Stimulated activated CD4-positive, alpha-beta T cell treated with anti-CD3 and anti-CD28 coated beads, Interleukin-4, amount 100 ng/mL, for 24 hours (primary cell): ENCODE measurements around the gene PPFIBP1.
"Not testable (repeated sequence)": the region's sequence is repeated elsewhere in the genome, so short reads cannot be mapped to it uniquely, and the experiment has no call there.

Experiments used
- DNase-seq: peaks from one replicate; pipeline ENCODE4 v3.0.0-alpha.2; 2020

PPFIBP1 gene

GRCh38 chr12:27571463-27571862 lies 47.5 kb downstream of the PPFIBP1 start:
- DNase-seq = no peak

GRCh38 chr12:27572486-27573255 lies 48.7 kb downstream of the PPFIBP1 start:
- DNase-seq = no peak

- no peak for DNase-seq
These were observed 50.0 kb downstream of the PPFIBP1 start for GRCh38 chr12:27573972-27574371.

DNA sequence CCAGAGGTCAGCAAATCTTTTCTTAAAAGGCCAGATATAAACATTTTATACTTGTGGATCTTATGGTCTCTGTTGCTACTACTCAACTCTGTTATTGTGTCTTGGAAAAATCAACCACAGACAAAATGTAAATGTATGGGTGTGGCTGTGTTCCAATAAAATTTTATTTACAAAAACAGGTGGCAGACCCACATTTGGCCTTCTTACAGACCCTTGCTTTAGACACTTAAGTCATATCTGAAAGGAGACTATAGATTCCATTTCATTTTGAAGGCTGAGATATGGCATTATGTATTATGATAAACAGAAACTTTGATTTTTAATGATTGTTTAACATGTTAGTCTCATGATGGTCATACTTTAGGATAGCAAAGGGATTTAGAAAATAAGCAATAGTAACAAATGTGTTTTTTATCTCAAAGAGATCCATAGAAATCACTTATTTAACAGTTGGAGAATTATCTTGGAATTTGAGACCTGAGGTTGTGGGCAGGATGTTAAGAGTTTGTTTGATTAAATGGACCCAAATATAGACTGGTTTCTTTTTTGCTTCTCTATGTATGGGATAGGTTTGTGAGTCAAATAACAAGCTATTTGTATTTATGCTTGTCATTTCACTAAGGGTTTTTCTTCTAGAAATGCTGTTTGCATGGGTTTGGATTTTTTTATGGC lies 51.2 kb downstream of the PPFIBP1 start:
- DNase-seq = no peak

DNA sequence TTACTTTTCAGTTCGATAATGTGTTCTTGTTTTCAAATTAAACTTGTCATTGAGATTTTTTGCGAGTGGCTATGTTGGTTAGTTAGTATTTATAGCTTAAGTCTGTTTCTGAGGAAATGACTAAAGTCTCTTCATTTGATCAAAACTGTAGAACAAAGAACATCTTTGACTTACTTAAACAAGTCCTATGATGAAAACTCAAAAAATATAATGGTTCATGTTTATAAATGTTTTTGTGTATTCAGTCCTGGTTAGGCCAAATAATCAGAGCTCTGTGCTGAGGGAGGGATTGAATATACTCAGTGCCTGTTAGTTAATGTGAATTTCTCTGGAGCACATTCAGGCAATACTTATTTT lies 51.7 kb downstream of the PPFIBP1 start:
- no peak for DNase-seq

- no peak for DNase-seq
These were observed 52.8 kb downstream of the PPFIBP1 start for GRCh38 chr12:27576667-27577347.

- no peak for DNase-seq
These were observed 53.7 kb downstream of the PPFIBP1 start for GRCh38 chr12:27577688-27578087.

DNA sequence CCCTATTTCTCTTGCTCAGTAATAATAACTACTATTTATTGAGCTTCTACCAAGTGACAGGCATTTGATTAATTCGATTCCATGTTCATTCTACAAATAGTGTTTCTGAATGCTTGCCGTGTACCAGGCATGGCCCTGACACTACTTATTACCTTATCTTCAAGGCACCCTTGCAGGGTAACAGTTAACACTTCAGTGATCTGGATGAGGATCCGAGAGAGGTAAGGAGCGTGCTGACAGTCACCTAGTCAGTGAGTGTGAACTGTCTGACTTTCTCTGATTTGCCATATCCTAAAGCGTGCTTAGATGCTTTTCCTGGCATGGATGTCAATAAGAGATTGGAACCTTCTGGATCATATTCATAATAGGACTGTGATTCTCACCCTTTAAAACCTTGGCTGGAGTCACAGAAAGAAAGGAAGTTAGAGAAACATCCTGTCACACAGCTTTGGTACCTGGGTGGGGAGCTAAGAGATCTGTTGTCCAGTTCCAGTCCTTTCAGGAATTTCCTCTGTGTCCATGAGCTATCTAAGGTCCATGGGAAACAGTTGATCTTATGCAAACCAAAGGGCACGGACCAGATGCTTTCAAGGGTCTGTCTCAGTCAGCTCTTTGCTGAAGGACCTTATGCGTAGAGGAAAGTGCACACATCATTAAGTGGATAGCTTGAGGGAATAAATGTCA lies 54.8 kb downstream of the PPFIBP1 start:
- no peak for DNase-seq

DNA sequence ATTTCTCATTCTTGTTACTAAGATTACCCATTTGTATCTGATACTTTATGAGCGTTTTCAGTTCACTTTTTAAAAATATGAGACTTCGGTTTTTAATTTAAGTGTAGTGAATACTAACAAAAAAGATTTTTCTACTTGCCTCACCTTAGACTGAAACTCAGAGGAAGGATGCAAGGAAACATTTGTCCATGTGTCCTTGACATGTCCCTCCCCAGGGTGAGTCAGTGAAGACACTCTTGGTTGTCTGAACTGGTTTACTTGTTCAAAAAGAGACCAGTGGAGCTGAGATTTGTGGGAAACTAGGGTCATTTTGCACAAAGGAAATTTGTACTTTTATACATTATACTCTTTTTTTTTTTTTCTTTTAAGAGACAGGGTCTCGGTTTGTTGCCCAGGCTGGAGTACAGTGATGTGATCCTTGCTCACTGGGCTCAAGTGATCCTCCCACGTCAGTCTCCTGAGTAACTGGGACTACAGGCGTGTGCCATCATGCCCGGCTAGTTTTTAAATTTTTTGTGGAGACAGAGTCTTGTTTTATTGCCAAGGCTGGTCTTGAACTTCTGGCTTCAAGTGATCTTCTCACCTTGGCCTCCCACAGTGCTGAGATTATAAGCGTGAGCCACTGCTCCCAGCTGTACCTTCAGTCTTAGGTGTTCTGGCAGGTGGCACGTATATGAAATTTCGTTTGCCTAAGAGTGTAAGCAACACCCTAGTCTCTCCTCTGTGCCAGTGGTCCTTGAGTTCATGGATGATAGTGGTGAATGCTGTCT lies 56.7 kb downstream of the PPFIBP1 start:
- no peak for DNase-seq

DNA sequence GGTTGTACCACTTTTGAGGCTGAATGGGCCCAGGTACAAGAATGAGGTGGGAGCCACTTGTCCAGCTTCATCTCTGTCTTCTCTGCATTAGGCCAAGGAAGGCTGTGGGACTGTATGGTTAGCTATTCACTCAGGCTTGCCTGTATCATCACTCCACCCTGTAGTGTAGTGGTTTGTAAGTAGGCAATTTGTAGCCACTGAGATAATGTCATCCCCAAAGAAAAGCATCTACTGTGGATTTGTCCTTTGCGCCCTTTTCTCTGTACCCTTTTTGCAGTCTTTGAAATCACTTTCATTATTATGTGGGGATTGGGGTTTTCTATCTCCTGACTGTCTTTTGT lies 57.3 kb downstream of the PPFIBP1 start:
- not testable (repeated sequence) for DNase-seq

- DNase-seq = not testable (repeated sequence)
These were observed 57.8 kb downstream of the PPFIBP1 start for GRCh38 chr12:27581833-27582232.

DNA sequence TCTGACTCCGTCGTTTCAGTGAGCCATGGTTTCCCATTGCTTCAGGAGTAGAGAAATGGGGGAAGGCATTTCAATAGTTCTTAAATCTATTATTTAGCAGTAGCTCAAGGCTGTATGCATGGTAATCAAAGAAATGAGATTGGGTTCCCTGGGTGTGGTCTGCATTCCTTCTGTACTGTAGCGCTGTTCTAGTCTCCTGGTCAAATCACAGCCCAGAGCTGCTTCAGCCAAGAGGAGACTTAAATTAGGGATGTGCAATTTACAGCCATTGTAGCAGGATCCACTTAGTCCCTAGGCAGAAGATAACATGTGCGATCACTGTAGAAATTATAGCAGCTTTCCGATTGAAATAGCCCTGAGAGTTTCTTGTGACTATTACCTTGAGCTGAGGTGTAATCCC lies 58.4 kb downstream of the PPFIBP1 start:
- not testable (repeated sequence) for DNase-seq

DNA sequence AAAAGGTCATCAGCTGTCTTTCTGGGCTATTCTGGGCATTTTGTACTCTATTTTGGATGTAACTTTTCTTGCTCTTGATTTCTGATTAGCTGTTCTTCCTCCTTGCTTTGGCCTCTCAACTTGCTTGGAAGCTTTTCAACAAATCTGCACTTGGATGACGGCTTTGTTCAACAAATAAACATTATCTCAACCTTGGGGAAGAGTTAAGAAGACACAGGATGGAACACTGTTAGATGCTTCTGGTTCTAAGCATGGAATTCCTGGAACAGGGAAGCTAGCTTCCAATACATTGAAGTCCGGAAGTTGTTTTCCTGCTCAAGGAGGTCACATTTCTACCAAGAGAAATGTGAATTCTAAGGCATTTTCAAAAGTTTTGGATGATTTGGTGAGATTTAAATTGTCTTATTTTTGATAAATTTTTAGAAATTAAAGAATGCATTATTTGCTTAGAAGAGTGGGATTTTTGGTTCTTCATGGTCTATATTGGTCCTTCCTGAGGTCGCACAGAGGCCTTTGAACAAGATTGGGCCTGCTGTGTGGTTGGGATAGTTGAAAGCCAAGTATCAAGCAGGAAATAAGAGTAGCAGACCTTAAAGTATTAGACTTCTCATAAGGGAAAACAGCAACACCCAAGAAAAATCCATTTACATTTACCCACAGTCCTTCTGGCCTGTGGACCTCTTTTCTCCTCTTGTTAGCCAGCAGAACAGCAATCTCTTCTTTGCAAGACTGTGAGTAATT lies 59.2 kb downstream of the PPFIBP1 start:
- DNase-seq = no peak

- DNase-seq = no peak
These were observed 60.0 kb downstream of the PPFIBP1 start for GRCh38 chr12:27583981-27584380.

DNA sequence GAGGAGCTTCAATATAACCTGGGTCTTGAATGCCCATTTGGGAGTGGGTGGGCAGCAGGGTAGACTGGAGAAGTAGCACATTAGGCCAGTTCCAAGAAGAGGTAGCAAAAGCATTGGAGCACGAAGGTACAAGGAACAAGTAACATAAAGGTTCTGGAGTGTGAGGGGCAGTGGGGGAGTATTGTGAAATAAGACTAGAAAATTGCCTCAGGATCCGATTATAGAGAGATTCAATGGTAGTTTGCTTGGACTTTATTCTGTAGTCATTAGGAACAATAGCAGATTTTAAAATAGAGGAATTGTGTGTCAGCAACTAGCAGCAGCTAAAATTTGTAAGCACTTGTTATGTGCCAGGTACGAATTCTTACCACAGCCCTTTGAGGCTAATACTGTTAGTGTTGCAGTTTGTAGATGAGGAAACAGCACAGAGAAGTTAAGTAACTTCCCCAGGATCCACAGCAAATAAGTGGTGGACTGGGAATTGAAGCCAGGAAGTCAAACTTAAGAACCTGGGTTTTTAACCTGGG lies 61.8 kb downstream of the PPFIBP1 start:
- DNase-seq = no peak

GRCh38 chr12:27588075-27588730 lies 64.2 kb downstream of the PPFIBP1 start:
- DNase-seq = not testable (repeated sequence)

DNA sequence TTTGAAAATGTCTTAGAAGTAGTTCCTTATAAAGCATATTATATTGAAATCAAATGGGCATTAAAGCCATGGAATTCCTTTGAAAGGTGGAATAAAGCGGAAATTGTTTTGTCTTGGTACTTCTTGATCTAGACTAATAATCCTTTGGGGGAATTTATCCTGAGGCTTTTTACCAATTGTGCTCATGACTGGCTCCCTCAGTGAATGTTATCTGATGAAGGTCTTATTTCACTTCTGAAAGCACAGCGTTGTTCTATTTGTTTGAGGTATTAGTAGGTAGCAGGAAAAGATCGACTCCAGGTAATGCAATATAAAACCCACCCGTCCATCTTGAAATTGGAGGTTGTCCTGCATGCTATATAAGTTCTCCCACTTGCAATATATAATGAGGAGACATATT lies 64.8 kb downstream of the PPFIBP1 start:
- DNase-seq = no peak

- DNase-seq = no peak
These were observed 65.4 kb downstream of the PPFIBP1 start for GRCh38 chr12:27589419-27589818.

- not testable (repeated sequence) for DNase-seq
These were observed 67.7 kb downstream of the PPFIBP1 start for GRCh38 chr12:27591698-27592097.

GRCh38 chr12:27592548-27592947 lies 68.5 kb downstream of the PPFIBP1 start:
- no peak for DNase-seq

DNA sequence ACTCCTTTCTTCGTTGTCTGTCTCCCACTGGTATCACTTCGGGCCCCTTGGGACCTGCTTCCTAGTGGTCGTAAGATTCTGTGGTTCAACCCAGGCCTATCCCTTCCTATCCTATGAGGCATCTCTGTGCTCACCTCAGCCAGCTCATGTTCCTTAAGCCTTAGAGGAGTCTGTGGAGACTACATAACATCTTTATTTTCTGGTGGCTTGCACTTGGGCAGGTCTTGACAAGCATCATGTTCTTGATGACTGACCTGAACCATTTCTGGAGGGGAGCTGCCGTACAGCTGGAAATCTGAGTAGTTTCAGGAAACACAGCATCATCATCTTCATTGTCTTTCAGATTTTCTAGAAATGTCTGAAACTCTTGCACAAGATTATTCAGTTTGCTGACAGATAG lies 69.3 kb downstream of the PPFIBP1 start:
- DNase-seq = no peak
